AG09309 (cell line): ENCODE data around the gene SIK1.
"Not testable (repeated sequence)": the region's sequence is repeated elsewhere in the genome, so short reads cannot be mapped to it uniquely, and the experiment has no call there.

Experiments
- DNase-seq: peaks from one replicate; pipeline ENCODE4 v3.0.0-alpha.2; 2010; ENCODE audit warnings: low read depth
- H3K4me3 ChIP-seq: 2 replicates; pipeline ENCODE4 v1.5.1; 2011; ENCODE audit warnings: mild to moderate bottlenecking, low read depth, low read length, moderate library complexity; ENCODE audit not compliant: control insufficient read depth

SIK1 gene

GRCh38 chr21:43446277-43446932 is 19.5 kb upstream of the SIK1 start:
- H3K4me3 ChIP-seq, DNase-seq: not testable (repeated sequence)

GRCh38 chr21:43444524-43444923 is 17.6 kb upstream of the SIK1 start:
- not testable (repeated sequence) for H3K4me3 ChIP-seq, DNase-seq

- H3K4me3 ChIP-seq, DNase-seq: not testable (repeated sequence)
Observed at GRCh38 chr21:43442571-43442970, 15.6 kb upstream of the SIK1 start.

- H3K4me3 ChIP-seq, DNase-seq: not testable (repeated sequence)
Observed at GRCh38 chr21:43440835-43441727, 14.2 kb upstream of the SIK1 start.

GRCh38 chr21:43439316-43440075 is 12.6 kb upstream of the SIK1 start:
- not testable (repeated sequence) for DNase-seq, H3K4me3 ChIP-seq

- H3K4me3 ChIP-seq, DNase-seq: not testable (repeated sequence)
Observed at GRCh38 chr21:43436272-43436671, 9.3 kb upstream of the SIK1 start.

- DNase-seq, H3K4me3 ChIP-seq: not testable (repeated sequence)
Observed at GRCh38 chr21:43433340-43434136, 6.6 kb upstream of the SIK1 start.

- not testable (repeated sequence) for H3K4me3 ChIP-seq, DNase-seq
Observed at GRCh38 chr21:43430830-43431416, 4.0 kb upstream of the SIK1 start.

- not testable (repeated sequence) for H3K4me3 ChIP-seq, DNase-seq
Observed at GRCh38 chr21:43428964-43429363, 2.0 kb upstream of the SIK1 start.

- not testable (repeated sequence) for H3K4me3 ChIP-seq, DNase-seq
Observed at GRCh38 chr21:43427242-43427559, 270 bp upstream of the SIK1 start.

- DNase-seq, H3K4me3 ChIP-seq: not testable (repeated sequence)
Observed at GRCh38 chr21:43426004-43426403, 927 bp downstream of the SIK1 start.

- H3K4me3 ChIP-seq: not testable (repeated sequence)
Observed at GRCh38 chr21:43419475-43419874, 7.5 kb downstream of the SIK1 start.

GRCh38 chr21:43414576-43414975 is 12.4 kb downstream of the SIK1 start:
- not testable (repeated sequence) for H3K4me3 ChIP-seq, DNase-seq

More at GRCh38 chr21:43419475-43419874, 7.5 kb downstream of the SIK1 start:
- not testable (repeated sequence) for DNase-seq

GRCh38 chr21:43412020-43412788 is 14.7 kb downstream of the SIK1 start:
- H3K4me3 ChIP-seq, DNase-seq: not testable (repeated sequence)

- DNase-seq, H3K4me3 ChIP-seq: not testable (repeated sequence)
Observed at GRCh38 chr21:43410456-43411068, 16.4 kb downstream of the SIK1 start.

GRCh38 chr21:43407139-43407538 is 19.8 kb downstream of the SIK1 start:
- not testable (repeated sequence) for DNase-seq, H3K4me3 ChIP-seq

- not testable (repeated sequence) for DNase-seq, H3K4me3 ChIP-seq
Observed at GRCh38 chr21:43404450-43404849, 22.5 kb downstream of the SIK1 start.
